Skeletal muscle tissue (tissue), 4 donors: ENCODE measurements around the gene TAGLN. TPM values are rescaled to one million over a fixed set of nuclear protein-coding genes. Genes with fewer than 3 reads are reported as not detected.
"Not testable (repeated sequence)": the region's sequence is repeated elsewhere in the genome, so short reads cannot be mapped to it uniquely, and the experiment has no call there.

ENCODE experiments used
- H3K27ac ChIP-seq: one replicate; pipeline ENCODE4 v1.7.0; 2013; ENCODE audit warnings: mild to moderate bottlenecking, low read depth, low read length, inconsistent platforms
- H3K27me3 ChIP-seq, 3 donors: one replicate each; pipeline ENCODE4 v1.7.0; 2013; ENCODE audit warnings: low read length in 3 of 3; ENCODE audit not compliant: control insufficient read depth in 3 of 3, insufficient read depth in 3 of 3
- H3K36me3 ChIP-seq, 3 donors: one replicate each; pipeline ENCODE4 v1.7.0; 2013; ENCODE audit warnings: low read length in 3 of 3; ENCODE audit not compliant: control insufficient read depth in 3 of 3, insufficient read depth in 3 of 3
- H3K4me1 ChIP-seq, 3 donors: one replicate each; pipeline ENCODE4 v1.7.0; 2013; ENCODE audit warnings: low read length in 3 of 3, mild to moderate bottlenecking in 3 of 3; ENCODE audit not compliant: control insufficient read depth in 3 of 3, insufficient read depth in 3 of 3
- H3K4me3 ChIP-seq, 3 donors: one replicate each; pipeline ENCODE4 v1.7.0; 2013; ENCODE audit warnings: low read length in 3 of 3
- H3K9ac ChIP-seq, 3 donors: one replicate each; pipeline ENCODE4 v1.7.0; 2013; ENCODE audit warnings: low read length in 3 of 3, mild to moderate bottlenecking in 3 of 3, moderate library complexity in 2 of 3, low read depth in 1 of 3
- H3K9me3 ChIP-seq, 3 donors: one replicate each; pipeline ENCODE4 v1.7.0; 2013; ENCODE audit warnings: low read length in 3 of 3; ENCODE audit not compliant: control insufficient read depth in 3 of 3
- total RNA-seq: library from RNA; depleted of rRNA; stranded (reverse); fragments of >200 nt; gene quantifications from one replicate; pipeline ENCODE4 v1.2.3, GENCODE V29; 2014
- donor health status: Osteomylitis.

The TAGLN gene
- total RNA-seq, 1 donor from 2014 or later = 103 TPM

DNA sequence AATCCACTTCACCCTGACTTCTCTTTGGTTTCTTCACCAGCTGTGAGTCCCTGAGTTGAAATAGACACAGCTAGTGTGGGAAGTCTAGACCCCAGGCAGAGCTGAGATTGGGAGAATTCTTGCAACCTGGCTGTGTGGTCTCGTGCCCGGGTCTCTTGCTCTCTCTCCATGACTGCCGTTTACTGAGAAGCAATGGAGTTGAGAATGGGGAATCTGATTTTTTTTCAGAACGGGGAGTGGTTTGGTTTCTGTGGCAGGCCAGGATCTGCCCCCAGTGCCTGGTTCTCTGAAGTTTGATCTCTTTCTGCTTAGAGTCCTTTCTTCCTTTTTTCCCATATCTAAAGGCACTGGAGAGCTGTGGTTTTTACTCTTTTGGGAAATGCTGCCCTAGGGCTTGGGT, 19.1 kb upstream of the TAGLN start:
- H3K27me3 ChIP-seq = no peaks in the 10 kb centered on the region
- H3K9me3 ChIP-seq = no peaks in the 10 kb centered on the region
- peak overlapping the region; percentile 89 for H3K27ac ChIP-seq
- peaks cover 18 to 25% (median 20%) of the 10 kb centered on the region in 3 donors for H3K36me3 ChIP-seq
- peak overlapping the region; percentile 90 to 95 (median 94) for H3K9ac ChIP-seq
- peaks cover 27 to 36% (median 29%) of the 10 kb centered on the region in 3 donors for H3K4me1 ChIP-seq
- H3K4me3 ChIP-seq = peak overlapping the region; percentile 77 to 98 (median 91)

DNA sequence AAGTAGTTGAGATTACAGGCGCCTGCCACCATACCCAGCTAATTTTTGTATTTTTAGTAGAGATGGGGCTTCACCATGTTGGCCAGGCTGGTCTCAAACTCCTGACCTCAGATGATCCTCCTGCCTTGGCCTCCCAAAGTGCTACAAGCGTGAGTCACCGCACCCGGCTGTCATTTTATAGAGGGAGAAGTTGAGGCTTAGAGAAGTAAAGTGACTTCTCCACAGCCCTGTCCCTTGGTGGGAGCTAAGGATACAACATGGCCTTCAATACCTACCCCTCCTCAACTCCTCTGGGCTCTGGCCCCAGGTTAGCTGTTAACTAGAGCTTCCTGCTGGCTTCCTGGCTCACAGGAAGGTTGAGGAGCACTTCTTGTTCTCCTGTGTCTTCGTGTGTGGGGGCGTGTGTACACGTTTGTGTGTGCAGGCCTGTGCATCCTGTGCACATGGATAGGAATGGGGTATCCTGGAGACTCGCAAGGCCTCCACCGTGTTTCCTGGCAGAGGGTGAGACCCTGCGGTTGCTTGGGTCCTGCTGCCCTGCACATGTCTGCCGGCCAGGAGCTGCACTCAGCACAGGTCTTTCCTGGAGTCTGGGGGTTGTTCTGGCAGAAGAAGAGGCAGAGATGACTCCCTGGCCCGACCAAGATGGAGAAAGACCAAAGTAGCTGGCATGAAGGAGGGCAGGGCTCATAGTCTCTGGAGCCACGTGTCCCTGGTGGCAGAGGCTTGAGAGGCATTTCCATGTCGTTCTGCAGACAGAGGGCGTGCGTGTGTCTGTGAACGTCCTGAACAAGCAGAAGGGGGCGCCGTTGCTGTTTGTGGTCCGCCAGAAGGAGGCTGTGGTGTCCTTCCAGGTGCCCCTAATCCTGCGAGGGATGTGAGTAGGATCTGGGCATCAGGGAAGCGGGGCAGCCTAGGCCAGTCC, 18.2 kb upstream of the TAGLN start:
- no peaks in the 10 kb centered on the region for H3K9me3 ChIP-seq
- H3K27ac ChIP-seq = no peak overlapping the region
- H3K9ac ChIP-seq = peak overlapping the region in 1 of 3 donors; percentile 64
- peaks cover 27 to 36% (median 29%) of the 10 kb centered on the region in 3 donors for H3K4me1 ChIP-seq
- H3K4me3 ChIP-seq = peak overlapping the region; percentile 9 to 52 (median 38)
- H3K36me3 ChIP-seq = peaks cover 24 to 28% (median 26%) of the 10 kb centered on the region in 3 donors
- no peaks in the 10 kb centered on the region for H3K27me3 ChIP-seq

DNA sequence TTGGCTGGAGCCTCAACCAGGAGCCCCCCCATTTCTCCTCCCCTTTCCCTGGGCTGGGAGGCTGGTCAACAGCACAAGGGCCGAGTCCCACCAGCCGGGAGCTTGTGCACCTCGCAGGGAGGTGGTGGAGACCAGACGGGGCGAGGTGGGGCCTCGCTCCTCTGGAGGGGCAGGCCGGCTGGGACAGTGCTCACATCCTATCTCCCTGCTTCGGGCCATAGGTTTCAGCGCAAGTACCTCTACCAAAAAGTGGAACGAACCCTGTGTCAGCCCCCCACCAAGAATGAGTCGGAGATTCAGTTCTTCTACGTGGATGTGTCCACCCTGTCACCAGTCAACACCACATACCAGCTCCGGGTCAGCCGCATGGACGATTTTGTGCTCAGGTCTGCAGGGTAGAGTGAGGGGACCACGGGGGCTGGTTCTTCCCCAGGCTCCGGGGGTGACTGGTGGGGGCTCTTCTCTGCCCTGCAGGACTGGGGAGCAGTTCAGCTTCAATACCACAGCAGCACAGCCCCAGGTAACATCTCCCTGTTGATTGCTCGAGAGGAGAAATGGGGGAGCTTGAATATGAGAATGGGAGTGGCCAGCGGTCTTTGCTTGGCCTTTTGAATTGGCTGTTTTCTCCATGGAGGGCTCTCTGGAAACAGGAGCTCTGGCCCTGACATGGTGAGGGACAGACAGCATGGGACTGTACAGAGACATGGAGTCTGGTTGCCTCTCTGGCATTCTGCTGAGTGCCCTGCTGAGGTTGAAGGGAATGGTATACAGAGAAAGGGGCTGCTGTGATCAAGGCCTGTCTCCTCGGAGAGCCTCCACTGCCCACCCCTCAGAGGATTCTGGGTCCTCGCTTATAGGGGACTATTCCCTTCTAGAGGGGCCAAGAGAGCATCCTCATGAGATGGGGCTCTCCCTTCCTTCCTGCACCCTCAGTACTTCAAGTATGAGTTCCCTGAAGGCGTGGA, 17.3 kb upstream of the TAGLN start:
- Histone ChIP-seq H3K36me3 (peaks cover 32 to 34% (median 34%) of the 10 kb centered on the region in 3 donors), H3K9ac (no peak overlapping the region), H3K4me3 (no peak overlapping the region), H3K9me3 (no peaks in the 10 kb centered on the region), H3K27ac (no peak overlapping the region), H3K27me3 (no peaks in the 10 kb centered on the region), H3K4me1 (peaks cover 27 to 36% (median 29%) of the 10 kb centered on the region in 3 donors)

DNA sequence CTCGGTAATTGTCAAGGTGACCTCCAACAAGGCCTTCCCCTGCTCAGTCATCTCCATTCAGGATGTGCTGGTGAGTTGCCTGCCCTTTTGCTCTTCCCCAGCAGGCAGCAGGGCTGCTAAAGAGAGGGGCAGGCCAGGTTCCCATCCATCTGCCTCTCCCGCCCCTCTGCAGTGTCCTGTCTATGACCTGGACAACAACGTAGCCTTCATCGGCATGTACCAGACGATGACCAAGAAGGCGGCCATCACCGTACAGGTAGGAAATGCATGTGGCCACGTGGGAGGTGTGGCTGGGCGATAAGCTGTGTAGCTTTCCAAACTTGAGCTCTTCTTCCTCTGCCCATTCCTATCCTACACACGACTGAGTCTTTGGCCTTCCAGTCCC, 16.6 kb upstream of the TAGLN start:
- Histone ChIP-seq H3K9me3 (no peaks in the 10 kb centered on the region), H3K27me3 (no peaks in the 10 kb centered on the region), H3K4me1 (peaks cover 27 to 36% (median 29%) of the 10 kb centered on the region in 3 donors), H3K9ac (no peak overlapping the region), H3K36me3 (peaks cover 39 to 40% (median 39%) of the 10 kb centered on the region in 3 donors), H3K27ac (no peak overlapping the region), H3K4me3 (no peak overlapping the region)

DNA sequence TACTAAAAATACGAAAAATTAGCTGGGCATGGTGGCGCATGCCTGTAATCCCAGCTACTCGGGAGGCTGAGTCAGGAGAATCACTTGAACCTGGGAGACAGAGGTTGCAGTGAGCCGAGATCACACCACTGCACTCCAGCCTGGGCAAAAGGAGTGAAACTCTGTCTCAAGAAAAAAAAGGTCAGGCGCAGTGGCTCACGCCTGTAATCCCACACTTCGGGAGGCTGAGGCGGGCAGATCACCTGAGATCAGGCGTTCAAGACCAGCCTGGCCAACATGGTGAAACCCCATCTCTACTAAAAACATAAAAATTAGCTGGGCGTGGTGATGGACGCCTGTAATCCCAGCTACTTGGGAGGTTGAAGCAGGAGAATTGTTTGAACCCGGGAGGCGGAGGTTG, 16.0 kb upstream of the TAGLN start:
- not testable (repeated sequence) for H3K4me3 ChIP-seq, H3K9ac ChIP-seq, H3K27ac ChIP-seq, H3K27me3 ChIP-seq, H3K9me3 ChIP-seq
- peaks cover 43 to 47% (median 45%) of the 10 kb centered on the region in 3 donors for H3K36me3 ChIP-seq
- peaks cover 22 to 30% (median 23%) of the 10 kb centered on the region in 3 donors for H3K4me1 ChIP-seq

DNA sequence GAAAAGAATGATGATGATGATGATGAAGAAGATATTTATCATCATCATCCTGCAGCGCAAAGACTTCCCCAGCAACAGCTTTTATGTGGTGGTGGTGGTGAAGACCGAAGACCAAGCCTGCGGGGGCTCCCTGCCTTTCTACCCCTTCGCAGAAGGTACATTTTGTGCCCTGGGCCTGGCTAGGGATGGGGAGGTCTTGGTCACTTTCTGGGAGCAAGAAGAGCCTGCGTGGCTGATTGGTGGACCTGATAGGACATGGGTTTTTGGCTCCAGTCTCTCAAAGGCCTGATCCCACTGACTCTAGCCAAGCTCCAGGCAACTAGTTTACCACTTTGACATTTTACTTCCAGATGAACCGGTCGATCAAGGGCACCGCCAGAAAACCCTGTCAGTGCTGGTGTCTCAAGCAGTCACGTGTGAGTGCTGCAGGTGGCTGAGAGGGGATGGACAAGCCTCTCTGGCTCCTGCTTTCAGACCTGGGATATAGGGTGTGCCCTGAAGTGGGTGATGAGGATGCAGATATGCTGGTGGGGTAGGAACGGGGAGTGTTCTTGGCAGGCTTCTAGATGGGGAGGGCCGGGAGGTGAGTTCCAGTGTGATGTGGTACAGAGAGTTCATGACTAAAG, 15.3 kb upstream of the TAGLN start:
- Histone ChIP-seq H3K9me3 (no peaks in the 10 kb centered on the region), H3K9ac (no peak overlapping the region), H3K4me1 (peaks cover 20 to 24% (median 21%) of the 10 kb centered on the region in 3 donors), H3K27ac (no peak overlapping the region), H3K36me3 (peaks cover 49 to 53% (median 50%) of the 10 kb centered on the region in 3 donors), H3K27me3 (no peaks in the 10 kb centered on the region), H3K4me3 (no peak overlapping the region)

DNA sequence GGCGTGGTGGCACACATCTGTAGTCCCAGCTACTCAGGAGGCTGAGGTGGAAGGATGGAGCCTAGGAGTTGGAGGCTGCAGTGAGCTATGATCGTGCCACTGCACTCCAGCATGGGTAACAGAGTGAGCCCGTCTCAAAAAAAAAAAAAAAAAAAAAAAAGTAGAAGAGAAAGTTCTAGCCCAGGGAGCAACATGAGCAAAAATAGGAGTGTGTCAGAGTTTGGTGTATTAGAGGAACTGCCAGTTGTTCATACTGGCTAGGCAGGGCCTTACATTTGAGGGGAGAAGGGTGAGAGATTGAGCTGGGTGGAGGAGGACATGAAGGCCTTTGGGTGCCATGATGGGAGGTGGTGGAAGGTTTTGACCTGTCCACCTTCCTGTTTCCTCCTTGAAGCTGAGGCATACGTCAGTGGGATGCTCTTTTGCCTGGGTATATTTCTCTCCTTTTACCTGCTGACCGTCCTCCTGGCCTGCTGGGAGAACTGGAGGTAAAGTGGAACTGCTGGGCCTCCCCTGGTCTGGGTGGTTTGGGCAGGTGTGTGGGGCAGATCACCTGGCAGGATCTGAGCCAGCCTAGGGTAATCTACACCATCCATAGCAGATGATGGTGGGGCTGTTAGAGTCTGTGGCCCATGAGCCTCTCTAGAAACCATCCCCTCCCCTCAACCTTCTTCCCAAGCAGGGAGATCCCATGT, 13.3 kb upstream of the TAGLN start:
- Histone ChIP-seq H3K4me1 (peaks cover 7 to 9% (median 7%) of the 10 kb centered on the region in 3 donors), H3K9ac (no peak overlapping the region), H3K27me3 (no peaks in the 10 kb centered on the region), H3K9me3 (no peaks in the 10 kb centered on the region), H3K27ac (peak overlapping the region; percentile 28), H3K36me3 (peaks cover 68 to 73% (median 70%) of the 10 kb centered on the region in 3 donors), H3K4me3 (no peak overlapping the region)

DNA sequence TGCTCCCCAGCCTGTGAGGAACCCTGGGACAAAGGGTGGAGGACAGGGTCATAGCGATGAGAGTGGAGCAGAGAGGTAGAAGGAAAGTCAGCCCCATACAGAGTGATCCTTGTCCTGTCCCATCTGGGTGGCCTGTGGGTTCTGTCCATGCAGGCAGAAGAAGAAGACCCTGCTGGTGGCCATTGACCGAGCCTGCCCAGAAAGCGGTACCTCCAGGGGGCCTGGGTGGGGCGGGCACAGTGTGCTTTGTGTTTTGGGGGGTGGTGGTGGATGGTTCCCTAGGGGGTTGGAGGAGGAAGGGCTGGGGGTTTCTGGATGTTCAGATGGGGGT, 12.8 kb upstream of the TAGLN start:
- no peaks in the 10 kb centered on the region for H3K27me3 ChIP-seq
- peaks cover 66 to 75% (median 70%) of the 10 kb centered on the region in 3 donors for H3K36me3 ChIP-seq
- peak overlapping the region; percentile 28 for H3K27ac ChIP-seq
- H3K9me3 ChIP-seq = no peaks in the 10 kb centered on the region
- peaks cover 2 to 4% (median 2%) of the 10 kb centered on the region in 3 donors for H3K4me1 ChIP-seq
- no peak overlapping the region for H3K9ac ChIP-seq
- no peak overlapping the region for H3K4me3 ChIP-seq

DNA sequence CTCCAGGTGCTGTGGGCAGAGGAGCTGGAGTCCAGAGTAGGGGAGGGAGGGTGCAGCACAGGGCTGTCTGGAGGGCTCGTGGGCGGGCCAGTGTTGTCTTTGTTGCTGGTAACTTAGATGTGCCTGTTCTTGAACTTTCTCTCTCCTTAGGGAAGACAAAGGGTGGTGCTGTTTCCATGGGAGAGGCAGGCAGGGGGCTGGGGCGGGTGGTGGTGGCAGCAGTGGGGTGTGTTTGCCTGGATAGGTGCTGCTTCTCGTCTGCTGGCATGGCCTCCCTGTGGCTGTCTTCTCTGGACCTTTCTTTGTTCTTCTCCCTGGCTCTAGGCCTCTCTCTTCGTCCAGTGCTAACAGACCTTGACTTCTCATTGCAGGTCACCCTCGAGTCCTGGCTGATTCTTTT, 12.2 kb upstream of the TAGLN start:
- peaks cover 0 to 2% (median 0%) of the 10 kb centered on the region in 3 donors for H3K4me1 ChIP-seq
- H3K4me3 ChIP-seq = no peak overlapping the region
- H3K27ac ChIP-seq = no peak overlapping the region
- peaks cover 67 to 78% (median 74%) of the 10 kb centered on the region in 3 donors for H3K36me3 ChIP-seq
- H3K9ac ChIP-seq = no peak overlapping the region
- H3K27me3 ChIP-seq = no peaks in the 10 kb centered on the region
- H3K9me3 ChIP-seq = no peaks in the 10 kb centered on the region
